Neuronal stem cell (in vitro differentiated cells): ENCODE results near the gene ODC1.

Source experiments
- DNase-seq: peaks from one replicate; pipeline ENCODE4 v3.0.0-alpha.2; 2013; ENCODE audit warnings: low spot score
- H2AFZ ChIP-seq: one replicate; pipeline ENCODE4 v1.6.1; 2013; ENCODE audit warnings: mild to moderate bottlenecking, low read length, inconsistent platforms
- H2AK5ac ChIP-seq: 2 replicates; pipeline ENCODE4 v1.6.1; 2013; ENCODE audit warnings: low read depth, mild to moderate bottlenecking, inconsistent platforms, low read length, moderate library complexity, mixed read lengths
- H2BK120ac ChIP-seq: 2 replicates; pipeline ENCODE4 v1.6.1; 2013; ENCODE audit warnings: low read depth, mild to moderate bottlenecking, inconsistent platforms, low read length, moderate library complexity, mixed read lengths
- H2BK12ac ChIP-seq: one replicate; pipeline ENCODE4 v1.6.1; 2013; ENCODE audit warnings: low read length, inconsistent platforms
- H2BK15ac ChIP-seq: 2 replicates; pipeline ENCODE4 v1.6.1; 2013; ENCODE audit warnings: mild to moderate bottlenecking, low read length, inconsistent platforms, mixed read lengths
- H2BK5ac ChIP-seq: one replicate; pipeline ENCODE4 v1.6.1; 2013; ENCODE audit warnings: inconsistent platforms, mild to moderate bottlenecking, low read length, moderate library complexity
- H3K14ac ChIP-seq: one replicate; pipeline ENCODE4 v1.6.1; 2013; ENCODE audit warnings: low read length, inconsistent platforms
- H3K18ac ChIP-seq: 2 replicates; pipeline ENCODE4 v1.6.1; 2013; ENCODE audit warnings: low read length, inconsistent platforms
- H3K23ac ChIP-seq: 2 replicates; pipeline ENCODE4 v1.6.1; 2013; ENCODE audit warnings: low read depth, mild to moderate bottlenecking, mixed read lengths, low read length, inconsistent platforms; ENCODE audit not compliant: poor library complexity
- H3K27ac ChIP-seq: replicated peaks from 3 replicates; pipeline ENCODE4 v1.5.1; 2013; ENCODE audit warnings: low read length, inconsistent platforms
- H3K27me3 ChIP-seq, 3 experiments: 2 replicates each; pipeline ENCODE4 v1.6.1; 2013; ENCODE audit warnings: low read length in 3 of 3, mild to moderate bottlenecking in 2 of 3, inconsistent platforms in 1 of 3, low read depth in 1 of 3, mixed read lengths in 1 of 3, moderate library complexity in 1 of 3; ENCODE audit not compliant: control insufficient read depth in 3 of 3, insufficient read depth in 3 of 3
- H3K36me3 ChIP-seq, 2 donors: replicated peaks in 1 of 2; 2 replicates each; pipeline ENCODE4 v1.6.1; 2013; ENCODE audit warnings: low read length in 2 of 2; ENCODE audit not compliant: control insufficient read depth in 2 of 2, insufficient read depth in 2 of 2
- H3K4ac ChIP-seq: 2 replicates; pipeline ENCODE4 v1.6.1; 2013; ENCODE audit warnings: inconsistent platforms, mild to moderate bottlenecking, low read length, moderate library complexity
- H3K4me1 ChIP-seq, 2 donors: 1 replicate in 1 of 2; 2 replicates in 1 of 2; pipeline ENCODE4 v1.6.1; 2013; ENCODE audit warnings: low read length in 2 of 2, low read depth in 1 of 2; ENCODE audit not compliant: control insufficient read depth in 2 of 2, insufficient read depth in 1 of 2
- H3K4me2 ChIP-seq: one replicate; pipeline ENCODE4 v1.6.1; 2013; ENCODE audit warnings: mild to moderate bottlenecking, low read length, inconsistent platforms; ENCODE audit not compliant: insufficient read depth, poor library complexity, severe bottlenecking
- H3K4me3 ChIP-seq, 2 donors: 2 replicates each; pipeline ENCODE4 v1.5.1; 2013; ENCODE audit warnings: low read length in 2 of 2, mild to moderate bottlenecking in 2 of 2, inconsistent platforms in 1 of 2, moderate library complexity in 1 of 2
- H3K79me1 ChIP-seq: one replicate; pipeline ENCODE4 v1.6.1; 2013; ENCODE audit warnings: low read depth, mild to moderate bottlenecking, inconsistent platforms, low read length, moderate library complexity
- H3K9ac ChIP-seq: one replicate; pipeline ENCODE4 v1.6.1; 2013; ENCODE audit warnings: mild to moderate bottlenecking, low read depth, low read length, inconsistent platforms; ENCODE audit not compliant: poor library complexity
- H3K9me3 ChIP-seq, 2 donors: replicated peaks in 1 of 2; 2 replicates each; pipeline versions ENCODE3 to v1.6.1; 2013; ENCODE audit warnings: low read length in 2 of 2, mild to moderate bottlenecking in 2 of 2, inconsistent platforms in 1 of 2, low read depth in 1 of 2, mixed read lengths in 1 of 2, moderate library complexity in 1 of 2; ENCODE audit not compliant: control insufficient read depth in 2 of 2, insufficient read depth in 1 of 2
- H4K8ac ChIP-seq: one replicate; pipeline ENCODE4 v1.6.1; 2013; ENCODE audit warnings: low read depth, mild to moderate bottlenecking, inconsistent platforms, low read length, moderate library complexity
- H4K91ac ChIP-seq: one replicate; pipeline ENCODE4 v1.6.1; 2013; ENCODE audit warnings: low read length, low read depth, mild to moderate bottlenecking, inconsistent platforms; ENCODE audit not compliant: poor library complexity
- WGBS, 2 donors: extraction: QIAGEN DNeasy Blood & Tissue Kit; methylation state at CpG; one replicate each; pipeline ENCODE4 v1.1.7; 2013; ENCODE audit warnings: missing lambda C conversion rate in 2 of 2, mixed read lengths in 1 of 2; ENCODE audit not compliant: insufficient read length in 2 of 2, insufficient replicate concordance in 1 of 2; ENCODE audit errors: extremely low coverage in 2 of 2; 5-methylcytosine and 5-hydroxymethylcytosine counted together

The ODC1 gene

GRCh38 chr2:10475811-10476660, 27.9 kb upstream of the ODC1 start:
- peaks cover 4 to 13% of the 10 kb centered on the region in 2 donors for H3K4me1 ChIP-seq
- no peak overlapping the region for H2BK5ac ChIP-seq
- no peak overlapping the region for H2AK5ac ChIP-seq
- H2BK12ac ChIP-seq: peak overlapping the region; percentile 43
- no peaks in the 10 kb centered on the region for H3K79me1 ChIP-seq
- no peak overlapping the region for H3K23ac ChIP-seq
- H3K36me3 ChIP-seq: no peaks in the 10 kb centered on the region
- no peak overlapping the region for H4K91ac ChIP-seq
- no peak overlapping the region for H2BK120ac ChIP-seq
- no peak overlapping the region for H4K8ac ChIP-seq
- H2BK15ac ChIP-seq: no peak overlapping the region
- no peak overlapping the region for H3K27ac ChIP-seq
- WGBS, 2 donors: no CpG with 5 or more reads among the region's 22 CpGs
- peak overlapping the region; percentile 77 for H3K18ac ChIP-seq
- peak overlapping the region; percentile 34 for H2AFZ ChIP-seq
- H3K9ac ChIP-seq: no peak overlapping the region
- H3K14ac ChIP-seq: no peak overlapping the region
- no peak overlapping the region for H3K4ac ChIP-seq
- H3K4me2 ChIP-seq: no peak overlapping the region
- peak overlapping the region in 1 of 2 donors; percentile 23 for H3K4me3 ChIP-seq
- H3K9me3 ChIP-seq: no peaks in the 10 kb centered on the region
- DNase-seq: no peak
- peaks cover 0 to 6% (median 0%) of the 10 kb centered on the region in 3 experiments for H3K27me3 ChIP-seq

- no peak for DNase-seq
- H3K4ac ChIP-seq: no peak overlapping the region
- peak overlapping the region; percentile 13 for H3K23ac ChIP-seq
- H3K79me1 ChIP-seq: no peaks in the 10 kb centered on the region
- H2BK120ac ChIP-seq: no peak overlapping the region
- H3K18ac ChIP-seq: peak overlapping the region; percentile 77
- H2AFZ ChIP-seq: peak overlapping the region; percentile 34
- no peaks in the 10 kb centered on the region for H3K36me3 ChIP-seq
- no peak overlapping the region for H2BK15ac ChIP-seq
- H4K91ac ChIP-seq: no peak overlapping the region
- H2BK12ac ChIP-seq: no peak overlapping the region
- WGBS, 2 donors: no CpG with 5 or more reads among the region's 21 CpGs
- no peak overlapping the region for H3K14ac ChIP-seq
- peaks cover 4 to 13% of the 10 kb centered on the region in 2 donors for H3K4me1 ChIP-seq
- peaks cover 0 to 10% (median 0%) of the 10 kb centered on the region in 3 experiments for H3K27me3 ChIP-seq
- no peaks in the 10 kb centered on the region for H3K9me3 ChIP-seq
- H3K4me3 ChIP-seq: no peak overlapping the region
- no peak overlapping the region for H2BK5ac ChIP-seq
- no peak overlapping the region for H3K27ac ChIP-seq
- no peak overlapping the region for H3K9ac ChIP-seq
- peak overlapping the region; percentile 51 for H2AK5ac ChIP-seq
- H4K8ac ChIP-seq: no peak overlapping the region
- no peak overlapping the region for H3K4me2 ChIP-seq
Measured at GRCh38 chr2:10475221-10475722, 27.1 kb upstream of the ODC1 start.

- Histone ChIP-seq H3K27me3 (peaks cover 0 to 14% (median 0%) of the 10 kb centered on the region in 3 experiments), H2BK5ac (no peak overlapping the region), H3K4me2 (no peak overlapping the region), H4K8ac (no peak overlapping the region), H3K9ac (no peak overlapping the region), H2AFZ (no peak overlapping the region), H2BK120ac (no peak overlapping the region), H3K4ac (no peak overlapping the region), H3K27ac (no peak overlapping the region), H3K23ac (no peak overlapping the region), H4K91ac (no peak overlapping the region), H3K18ac (no peak overlapping the region), H2BK12ac (no peak overlapping the region), H3K4me1 (peaks cover 4 to 11% of the 10 kb centered on the region in 2 donors), H3K9me3 (no peaks in the 10 kb centered on the region), H3K79me1 (no peaks in the 10 kb centered on the region), H2AK5ac (no peak overlapping the region), H3K36me3 (no peaks in the 10 kb centered on the region), H3K4me3 (no peak overlapping the region), H2BK15ac (no peak overlapping the region), H3K14ac (no peak overlapping the region)
- no CpG with 5 or more reads among the region's 5 CpGs for WGBS, 2 donors
- DNase-seq: no peak
Measured at GRCh38 chr2:10473121-10473756, 25.1 kb upstream of the ODC1 start.

GRCh38 chr2:10471955-10472354, 23.8 kb upstream of the ODC1 start:
- no peak overlapping the region for H3K14ac ChIP-seq
- no peak overlapping the region for H3K4me2 ChIP-seq
- H3K23ac ChIP-seq: no peak overlapping the region
- H2BK120ac ChIP-seq: no peak overlapping the region
- H2AK5ac ChIP-seq: no peak overlapping the region
- no peaks in the 10 kb centered on the region for H3K36me3 ChIP-seq
- H2BK15ac ChIP-seq: no peak overlapping the region
- no peak overlapping the region for H2BK12ac ChIP-seq
- H2AFZ ChIP-seq: no peak overlapping the region
- H3K27me3 ChIP-seq: peaks cover 0 to 14% (median 0%) of the 10 kb centered on the region in 3 experiments
- H3K18ac ChIP-seq: no peak overlapping the region
- H2BK5ac ChIP-seq: no peak overlapping the region
- no peak overlapping the region for H3K27ac ChIP-seq
- no peak overlapping the region for H3K4me3 ChIP-seq
- no peaks in the 10 kb centered on the region for H3K9me3 ChIP-seq
- no peaks in the 10 kb centered on the region for H3K79me1 ChIP-seq
- WGBS, 2 donors: no CpG with 5 or more reads among the region's 2 CpGs
- peaks cover 0 to 3% of the 10 kb centered on the region in 2 donors for H3K4me1 ChIP-seq
- no peak overlapping the region for H4K8ac ChIP-seq
- H3K9ac ChIP-seq: no peak overlapping the region
- no peak for DNase-seq
- no peak overlapping the region for H3K4ac ChIP-seq
- H4K91ac ChIP-seq: no peak overlapping the region
